ENCODE measurements around the gene ZNF777. TPM values are rescaled to one million over a fixed set of nuclear protein-coding genes. Genes with fewer than 3 reads are reported as not detected.

ZNF777 gene
- total RNA-seq, 1 experiment from 2014 or later, result 12.0 TPM

DNA sequence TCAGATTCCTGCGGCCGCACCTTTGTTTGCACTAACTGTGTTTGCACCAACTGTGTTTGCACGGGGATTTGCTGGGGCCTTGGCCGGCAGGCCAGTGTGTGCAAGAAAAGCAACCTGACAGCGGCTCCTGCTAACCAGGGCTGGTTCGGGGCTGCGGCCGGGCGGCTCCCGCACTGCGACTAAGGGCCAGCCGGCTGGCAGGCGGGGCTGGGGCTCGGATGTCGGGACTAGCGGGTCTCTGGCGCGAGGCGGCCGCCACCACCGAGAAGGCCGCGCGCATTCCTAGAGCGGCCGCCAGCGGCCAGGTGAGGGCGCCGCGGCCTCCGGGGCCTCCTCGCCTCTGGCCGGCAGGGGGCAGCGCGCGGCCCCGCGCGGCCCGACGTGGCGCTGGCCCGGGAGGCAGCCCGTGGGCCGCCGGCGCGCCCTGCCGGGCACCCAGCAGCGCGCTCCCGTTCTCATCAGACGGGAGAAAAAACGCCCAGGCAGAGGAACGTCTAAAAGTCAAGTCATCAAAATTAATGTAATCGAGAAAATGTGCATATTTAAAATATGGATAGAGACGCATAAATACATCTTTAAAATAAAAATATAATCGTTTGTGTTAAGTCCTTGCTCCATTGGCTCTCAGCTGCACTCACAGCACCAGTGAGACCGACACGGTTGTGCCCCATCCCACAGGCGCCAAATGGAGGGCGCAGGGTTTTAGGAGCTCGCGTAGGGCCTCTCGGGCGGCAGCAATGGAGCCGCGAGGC lies 38.5 kb downstream of the ZNF777 start (continued):
- TF ChIP-seq RORB (CRISPR knock-in tag; IDR thresholded peaks at IDR 0.05), result no peak
- TF ChIP-seq CDX4 (CRISPR knock-in tag; IDR thresholded peaks at IDR 0.05; ENCODE audit: borderline replicate concordance), result no peak
- TF ChIP-seq, protein P1, sequence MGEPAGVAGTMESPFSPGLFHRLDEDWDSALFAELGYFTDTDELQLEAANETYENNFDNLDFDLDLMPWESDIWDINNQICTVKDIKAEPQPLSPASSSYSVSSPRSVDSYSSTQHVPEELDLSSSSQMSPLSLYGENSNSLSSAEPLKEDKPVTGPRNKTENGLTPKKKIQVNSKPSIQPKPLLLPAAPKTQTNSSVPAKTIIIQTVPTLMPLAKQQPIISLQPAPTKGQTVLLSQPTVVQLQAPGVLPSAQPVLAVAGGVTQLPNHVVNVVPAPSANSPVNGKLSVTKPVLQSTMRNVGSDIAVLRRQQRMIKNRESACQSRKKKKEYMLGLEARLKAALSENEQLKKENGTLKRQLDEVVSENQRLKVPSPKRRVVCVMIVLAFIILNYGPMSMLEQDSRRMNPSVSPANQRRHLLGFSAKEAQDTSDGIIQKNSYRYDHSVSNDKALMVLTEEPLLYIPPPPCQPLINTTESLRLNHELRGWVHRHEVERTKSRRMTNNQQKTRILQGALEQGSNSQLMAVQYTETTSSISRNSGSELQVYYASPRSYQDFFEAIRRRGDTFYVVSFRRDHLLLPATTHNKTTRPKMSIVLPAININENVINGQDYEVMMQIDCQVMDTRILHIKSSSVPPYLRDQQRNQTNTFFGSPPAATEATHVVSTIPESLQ (CRISPR knock-in tag; IDR thresholded peaks at IDR 0.05), result no peak
- TF ChIP-seq FOXJ3 (CRISPR knock-in tag; IDR thresholded peaks at IDR 0.05; ENCODE audit: borderline replicate concordance), result no peak
- 0 out of 2 replicates have a peak, but pooled peaks have one; percentile 30 for TF ChIP-seq ZNF232 (CRISPR knock-in tag; IDR thresholded peaks at IDR 0.05)
- no peak for TF ChIP-seq NR3C1 (CRISPR knock-in tag; conservative IDR thresholded peaks at IDR 0.05; ENCODE audit: low read depth)
- TF ChIP-seq NR2C2 (CRISPR knock-in tag; IDR thresholded peaks at IDR 0.05), result no peak
- no peak for TF ChIP-seq FOXP4 (CRISPR knock-in tag; IDR thresholded peaks at IDR 0.05)
- peak; percentile 44; the same call in 1 of the 2 replicates for TF ChIP-seq CREM (CRISPR knock-in tag; IDR thresholded peaks at IDR 0.05)
- TF ChIP-seq, protein P2, sequence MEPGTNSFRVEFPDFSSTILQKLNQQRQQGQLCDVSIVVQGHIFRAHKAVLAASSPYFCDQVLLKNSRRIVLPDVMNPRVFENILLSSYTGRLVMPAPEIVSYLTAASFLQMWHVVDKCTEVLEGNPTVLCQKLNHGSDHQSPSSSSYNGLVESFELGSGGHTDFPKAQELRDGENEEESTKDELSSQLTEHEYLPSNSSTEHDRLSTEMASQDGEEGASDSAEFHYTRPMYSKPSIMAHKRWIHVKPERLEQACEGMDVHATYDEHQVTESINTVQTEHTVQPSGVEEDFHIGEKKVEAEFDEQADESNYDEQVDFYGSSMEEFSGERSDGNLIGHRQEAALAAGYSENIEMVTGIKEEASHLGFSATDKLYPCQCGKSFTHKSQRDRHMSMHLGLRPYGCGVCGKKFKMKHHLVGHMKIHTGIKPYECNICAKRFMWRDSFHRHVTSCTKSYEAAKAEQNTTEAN (CRISPR knock-in tag; IDR thresholded peaks at IDR 0.05), result 0 out of 2 replicates have a peak, but pooled peaks have one; percentile 24
- TF ChIP-seq JAZF1 (CRISPR knock-in tag; IDR thresholded peaks at IDR 0.05), result no peak
- TF ChIP-seq, protein P3, sequence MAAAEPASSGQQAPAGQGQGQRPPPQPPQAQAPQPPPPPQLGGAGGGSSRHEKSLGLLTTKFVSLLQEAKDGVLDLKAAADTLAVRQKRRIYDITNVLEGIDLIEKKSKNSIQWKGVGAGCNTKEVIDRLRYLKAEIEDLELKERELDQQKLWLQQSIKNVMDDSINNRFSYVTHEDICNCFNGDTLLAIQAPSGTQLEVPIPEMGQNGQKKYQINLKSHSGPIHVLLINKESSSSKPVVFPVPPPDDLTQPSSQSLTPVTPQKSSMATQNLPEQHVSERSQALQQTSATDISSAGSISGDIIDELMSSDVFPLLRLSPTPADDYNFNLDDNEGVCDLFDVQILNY (CRISPR knock-in tag; IDR thresholded peaks at IDR 0.05), result peak; percentile 63; the same call in 1 of the 2 replicates
- TF ChIP-seq JUN (CRISPR knock-in tag; IDR thresholded peaks at IDR 0.05), result no peak
- no peak for TF ChIP-seq HMGA2 (CRISPR knock-in tag; IDR thresholded peaks at IDR 0.05)
- TF ChIP-seq, protein P4, sequence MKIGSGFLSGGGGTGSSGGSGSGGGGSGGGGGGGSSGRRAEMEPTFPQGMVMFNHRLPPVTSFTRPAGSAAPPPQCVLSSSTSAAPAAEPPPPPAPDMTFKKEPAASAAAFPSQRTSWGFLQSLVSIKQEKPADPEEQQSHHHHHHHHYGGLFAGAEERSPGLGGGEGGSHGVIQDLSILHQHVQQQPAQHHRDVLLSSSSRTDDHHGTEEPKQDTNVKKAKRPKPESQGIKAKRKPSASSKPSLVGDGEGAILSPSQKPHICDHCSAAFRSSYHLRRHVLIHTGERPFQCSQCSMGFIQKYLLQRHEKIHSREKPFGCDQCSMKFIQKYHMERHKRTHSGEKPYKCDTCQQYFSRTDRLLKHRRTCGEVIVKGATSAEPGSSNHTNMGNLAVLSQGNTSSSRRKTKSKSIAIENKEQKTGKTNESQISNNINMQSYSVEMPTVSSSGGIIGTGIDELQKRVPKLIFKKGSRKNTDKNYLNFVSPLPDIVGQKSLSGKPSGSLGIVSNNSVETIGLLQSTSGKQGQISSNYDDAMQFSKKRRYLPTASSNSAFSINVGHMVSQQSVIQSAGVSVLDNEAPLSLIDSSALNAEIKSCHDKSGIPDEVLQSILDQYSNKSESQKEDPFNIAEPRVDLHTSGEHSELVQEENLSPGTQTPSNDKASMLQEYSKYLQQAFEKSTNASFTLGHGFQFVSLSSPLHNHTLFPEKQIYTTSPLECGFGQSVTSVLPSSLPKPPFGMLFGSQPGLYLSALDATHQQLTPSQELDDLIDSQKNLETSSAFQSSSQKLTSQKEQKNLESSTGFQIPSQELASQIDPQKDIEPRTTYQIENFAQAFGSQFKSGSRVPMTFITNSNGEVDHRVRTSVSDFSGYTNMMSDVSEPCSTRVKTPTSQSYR (CRISPR knock-in tag; IDR thresholded peaks at IDR 0.05), result no peak
- no peak for TF ChIP-seq ATF2 (CRISPR knock-in tag; IDR thresholded peaks at IDR 0.05; ENCODE audit: borderline replicate concordance, low read depth)
- TF ChIP-seq, protein P5, sequence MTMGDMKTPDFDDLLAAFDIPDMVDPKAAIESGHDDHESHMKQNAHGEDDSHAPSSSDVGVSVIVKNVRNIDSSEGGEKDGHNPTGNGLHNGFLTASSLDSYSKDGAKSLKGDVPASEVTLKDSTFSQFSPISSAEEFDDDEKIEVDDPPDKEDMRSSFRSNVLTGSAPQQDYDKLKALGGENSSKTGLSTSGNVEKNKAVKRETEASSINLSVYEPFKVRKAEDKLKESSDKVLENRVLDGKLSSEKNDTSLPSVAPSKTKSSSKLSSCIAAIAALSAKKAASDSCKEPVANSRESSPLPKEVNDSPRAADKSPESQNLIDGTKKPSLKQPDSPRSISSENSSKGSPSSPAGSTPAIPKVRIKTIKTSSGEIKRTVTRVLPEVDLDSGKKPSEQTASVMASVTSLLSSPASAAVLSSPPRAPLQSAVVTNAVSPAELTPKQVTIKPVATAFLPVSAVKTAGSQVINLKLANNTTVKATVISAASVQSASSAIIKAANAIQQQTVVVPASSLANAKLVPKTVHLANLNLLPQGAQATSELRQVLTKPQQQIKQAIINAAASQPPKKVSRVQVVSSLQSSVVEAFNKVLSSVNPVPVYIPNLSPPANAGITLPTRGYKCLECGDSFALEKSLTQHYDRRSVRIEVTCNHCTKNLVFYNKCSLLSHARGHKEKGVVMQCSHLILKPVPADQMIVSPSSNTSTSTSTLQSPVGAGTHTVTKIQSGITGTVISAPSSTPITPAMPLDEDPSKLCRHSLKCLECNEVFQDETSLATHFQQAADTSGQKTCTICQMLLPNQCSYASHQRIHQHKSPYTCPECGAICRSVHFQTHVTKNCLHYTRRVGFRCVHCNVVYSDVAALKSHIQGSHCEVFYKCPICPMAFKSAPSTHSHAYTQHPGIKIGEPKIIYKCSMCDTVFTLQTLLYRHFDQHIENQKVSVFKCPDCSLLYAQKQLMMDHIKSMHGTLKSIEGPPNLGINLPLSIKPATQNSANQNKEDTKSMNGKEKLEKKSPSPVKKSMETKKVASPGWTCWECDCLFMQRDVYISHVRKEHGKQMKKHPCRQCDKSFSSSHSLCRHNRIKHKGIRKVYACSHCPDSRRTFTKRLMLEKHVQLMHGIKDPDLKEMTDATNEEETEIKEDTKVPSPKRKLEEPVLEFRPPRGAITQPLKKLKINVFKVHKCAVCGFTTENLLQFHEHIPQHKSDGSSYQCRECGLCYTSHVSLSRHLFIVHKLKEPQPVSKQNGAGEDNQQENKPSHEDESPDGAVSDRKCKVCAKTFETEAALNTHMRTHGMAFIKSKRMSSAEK (CRISPR knock-in tag; IDR thresholded peaks at IDR 0.05; ENCODE audit: borderline replicate concordance), result no peak
- no peak for TF ChIP-seq FOXK1 (CRISPR knock-in tag; IDR thresholded peaks at IDR 0.05)
- TF ChIP-seq MAX (CRISPR knock-in tag; IDR thresholded peaks at IDR 0.05), result peak; percentile 43; the same call in 1 of the 2 replicates
- no peak; the same call in 1 of the 2 replicates for TF ChIP-seq ERG (CRISPR knock-in tag; IDR thresholded peaks at IDR 0.05)

All from WTC11 (cell line).